GM12878 (cell line): ENCODE data around the gene CDC42BPB. TPM values are rescaled to one million over a fixed set of nuclear protein-coding genes. Genes with fewer than 3 reads are reported as not detected.
A peak's percentile ranks its signal among the peaks of the same experiment; 100 is the strongest.

Source experiments
- ATAC-seq: fragments of 200-7000 bp; cut with Tn5 transposase; 3 replicates; pipeline ENCODE4 v1.9.1; 2020; ENCODE audit warnings: mild to moderate bottlenecking, moderate library complexity
- BruUV-seq: library from RNA; stranded (reverse); fragments of 400-500 nt; replicated peaks from 2 replicates; lab custom pipeline; 2021; lab: Mats Ljungman, UMichigan
- CTCF ChIA-PET: fragments of 300-600 bp; sonication (Branson Sonifier 250); formaldehyde crosslinking; extraction: SDS; loops from one replicate; lab custom pipeline; 2021; ENCODE audit warnings: inconsistent platforms; lab: Yijun Ruan, JAX
- POLR2A ChIA-PET: fragments of 350-600 bp; formaldehyde crosslinking; extraction: SDS; loops from one replicate; lab custom pipeline; 2021; ENCODE audit warnings: inconsistent platforms; lab: Charles Lee
- RAD21 ChIA-PET: fragments of 300-600 bp; sonication (Branson Sonifier 250); formaldehyde crosslinking; loops from one replicate; lab custom pipeline; 2023; ENCODE audit warnings: antibody characterized with exemption; ENCODE audit not compliant: unreplicated experiment; lab: Charles Lee
- SMC1A ChIA-PET: fragments of 300-600 bp; sonication (Branson Sonifier 250); formaldehyde crosslinking; loops from one replicate; lab custom pipeline; 2023; ENCODE audit not compliant: unreplicated experiment, uncharacterized antibody; lab: Charles Lee
- DNase-seq: peaks from one replicate; pipeline ENCODE4 v3.0.0-alpha.2; 2011; ENCODE audit warnings: low read depth, low spot score
- FAIRE-seq: peaks from 3 replicates; lab custom pipeline; 2011; peaks lifted over from hg19 to GRCh38; lab: Jason Lieb, UNC
- H2AFZ ChIP-seq: 2 replicates; pipeline ENCODE4 v1.6.0; 2011; ENCODE audit warnings: low read depth, low read length, control low read depth; ENCODE audit not compliant: control insufficient read depth
- H3K27ac ChIP-seq: 2 replicates; pipeline ENCODE4 v1.5.1; 2011; ENCODE audit warnings: control low read depth; ENCODE audit not compliant: control insufficient read depth, insufficient read depth
- H3K27me3 ChIP-seq, 2 experiments: replicated peaks in 1 of 2; 2 replicates each; pipeline versions ENCODE4 v1.6.0 to v1.6.1; 2011; ENCODE audit warnings: low read length in 1 of 2; ENCODE audit not compliant: control insufficient read depth in 2 of 2, insufficient read depth in 2 of 2
- H3K36me3 ChIP-seq, 2 experiments: 2 replicates each; pipeline ENCODE4 v1.5.1; 2011; ENCODE audit warnings: low read length in 1 of 2; ENCODE audit not compliant: control insufficient read depth in 2 of 2, insufficient read depth in 2 of 2
- H3K4me1 ChIP-seq: 2 replicates; pipeline ENCODE4 v1.6.1; 2011; ENCODE audit warnings: mild to moderate bottlenecking, low read length, moderate library complexity, mixed read lengths; ENCODE audit not compliant: control insufficient read depth, insufficient read depth
- H3K4me2 ChIP-seq: 2 replicates; pipeline ENCODE4 v1.6.0; 2011; ENCODE audit warnings: control low read depth; ENCODE audit not compliant: control insufficient read depth, insufficient read depth
- H3K4me3 ChIP-seq: fragments of 200-600 bp; sonication (generic); 2 replicates; pipeline ENCODE4 v1.5.1; 2016
- H3K79me2 ChIP-seq: 2 replicates; pipeline ENCODE4 v1.6.0; 2011; ENCODE audit warnings: low read length; ENCODE audit not compliant: control insufficient read depth, insufficient read depth
- H3K9ac ChIP-seq: 2 replicates; pipeline ENCODE4 v1.8.0; 2011; ENCODE audit warnings: low read length, control low read depth, mixed read lengths; ENCODE audit not compliant: control insufficient read depth, insufficient read depth
- H3K9me3 ChIP-seq: replicated peaks from 3 replicates; pipeline ENCODE4 v1.5.1; 2011; ENCODE audit warnings: mild to moderate bottlenecking, low read length; ENCODE audit not compliant: control insufficient read depth, insufficient read depth
- H4K20me1 ChIP-seq: 2 replicates; pipeline ENCODE4 v1.6.0; 2011; ENCODE audit not compliant: control insufficient read depth, insufficient read depth
- JUNB ChIP-seq: IDR thresholded peaks from 2 replicates; pipeline ENCODE4 v1.6.1; 2016; ENCODE audit warnings: antibody characterized with exemption, mild to moderate bottlenecking
- NR2F1 ChIP-seq: fragments of 450-650 bp; conservative IDR thresholded peaks from 2 replicates; pipeline ENCODE4 v1.6.1; 2017; ENCODE audit warnings: mild to moderate bottlenecking
- RAD51 ChIP-seq: fragments of 450-650 bp; IDR thresholded peaks from 2 replicates; pipeline ENCODE4 v1.6.1; 2016; ENCODE audit warnings: moderate library complexity, mild to moderate bottlenecking, inconsistent platforms
- WGBS: methylation state at CpG from one replicate; pipeline ENCODE4 v1.1.6; 2016; ENCODE audit warnings: low lambda C conversion rate; ENCODE audit not compliant: insufficient replicate concordance, insufficient coverage; ENCODE audit errors: missing lambda C conversion rate; 5-methylcytosine and 5-hydroxymethylcytosine counted together
- in situ Hi-C: fragments of 300-500 bp; cut with MboI; formaldehyde crosslinking; loops from 9 replicates; pipeline ENCODE4 v1.14.3; 2018; ENCODE audit warnings: mixed read lengths
- intact Hi-C: fragments of 100-400 bp; cut with micrococcal nuclease; formaldehyde crosslinking; loops from one replicate; pipeline ENCODE4 v1.14.2; 2022; ENCODE audit not compliant: unreplicated experiment
- polyA plus RNA-seq, 11 experiments: library from polyadenylated mRNA; depleted of rRNA in 4 of 11; unstranded in 6 of 11; stranded (reverse) in 5 of 11; fragments of >200 nt; fragmentation: Nextera tagmentation in 4 of 11; fragmentation: Illumina TruSeq in 1 of 11; extraction: Ambion mirVana in 4 of 11; extraction: Trizol in 1 of 11; gene quantifications; 1 replicate in 1 of 11; 2 replicates in 10 of 11; pipeline versions ENCODE4 v1.2.1 to v1.2.3, GENCODE V29; 2011 to 2016; ENCODE audit warnings: inconsistent platforms in 2 of 11, missing spikeins in 2 of 11, low read depth in 1 of 11
- total RNA-seq, 4 experiments: library from RNA; depleted of rRNA in 3 of 4; stranded (reverse); fragments of >200 nt in 3 of 4; fragmentation: Illumina TruSeq in 1 of 4; extraction: Trizol in 1 of 4; gene quantifications; 2 replicates each; pipeline versions ENCODE4 v1.2.1 to v1.2.3, GENCODE V29; 2013 to 2021
- TF ChIP-seq, protein P1 (sequence below): fragments of 450-650 bp; IDR thresholded peaks from 2 replicates; pipeline ENCODE4 v1.6.1; 2017; ENCODE audit warnings: mild to moderate bottlenecking

CDC42BPB gene
- total and polyA plus RNA-seq, 10 of the 15 experiments (the other 5 are each of a cell fraction or from before 2014, with no cell fraction given), result 0.42 to 22.1 (median 13.3) TPM

DNA sequence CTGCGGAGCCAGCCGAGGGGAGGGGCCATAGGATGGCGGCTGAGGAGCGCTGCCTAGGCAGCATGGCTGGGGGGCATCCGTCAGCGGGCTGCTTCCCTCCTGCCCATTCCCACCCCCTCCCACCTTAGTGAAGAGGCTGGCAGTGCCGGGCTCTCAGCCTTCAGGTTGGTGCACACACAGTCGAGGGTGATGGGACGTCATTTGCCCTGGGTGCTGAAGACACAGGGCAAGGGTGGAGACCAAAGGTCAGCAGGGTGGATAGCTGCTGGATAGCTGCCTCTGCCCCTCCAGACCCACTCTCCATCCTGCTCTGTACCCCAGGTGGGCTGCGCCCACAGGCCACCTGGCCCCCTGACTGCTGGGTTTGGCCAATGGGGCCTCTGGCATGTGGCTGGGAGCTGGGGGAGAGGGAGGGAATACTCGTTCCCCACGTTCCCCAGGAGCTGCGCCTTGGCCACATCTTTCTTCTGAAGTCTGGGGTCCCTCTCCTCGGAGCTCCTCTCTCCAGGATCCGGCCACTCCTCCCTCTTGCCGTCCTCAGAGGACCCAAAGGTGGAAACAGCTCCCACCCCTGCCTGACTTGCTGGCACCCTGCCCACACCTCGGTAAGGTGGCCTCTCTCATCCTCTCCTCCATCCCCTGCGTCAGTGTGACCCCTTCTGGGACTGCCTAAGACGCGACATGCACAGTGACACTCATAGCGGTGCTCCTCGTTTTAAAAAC, 11.2 kb upstream of the CDC42BPB start:
- ChIA-PET SMC1A (interaction anchor here (1.2 to 1.3 kb wide), 2 partner anchors 374 kb away, joined by 3 read pairs; no protein-coding TSS in a partner anchor), RAD21 (no interaction called here), CTCF (interaction anchor here (1.5 kb wide), 1 partner anchor 115 kb away, joined by 5 read pairs; no protein-coding TSS in a partner anchor), POLR2A (no interaction called here)
- TF ChIP-seq RAD51, result no peak
- no peak for TF ChIP-seq JUNB
- TF ChIP-seq, protein P1, sequence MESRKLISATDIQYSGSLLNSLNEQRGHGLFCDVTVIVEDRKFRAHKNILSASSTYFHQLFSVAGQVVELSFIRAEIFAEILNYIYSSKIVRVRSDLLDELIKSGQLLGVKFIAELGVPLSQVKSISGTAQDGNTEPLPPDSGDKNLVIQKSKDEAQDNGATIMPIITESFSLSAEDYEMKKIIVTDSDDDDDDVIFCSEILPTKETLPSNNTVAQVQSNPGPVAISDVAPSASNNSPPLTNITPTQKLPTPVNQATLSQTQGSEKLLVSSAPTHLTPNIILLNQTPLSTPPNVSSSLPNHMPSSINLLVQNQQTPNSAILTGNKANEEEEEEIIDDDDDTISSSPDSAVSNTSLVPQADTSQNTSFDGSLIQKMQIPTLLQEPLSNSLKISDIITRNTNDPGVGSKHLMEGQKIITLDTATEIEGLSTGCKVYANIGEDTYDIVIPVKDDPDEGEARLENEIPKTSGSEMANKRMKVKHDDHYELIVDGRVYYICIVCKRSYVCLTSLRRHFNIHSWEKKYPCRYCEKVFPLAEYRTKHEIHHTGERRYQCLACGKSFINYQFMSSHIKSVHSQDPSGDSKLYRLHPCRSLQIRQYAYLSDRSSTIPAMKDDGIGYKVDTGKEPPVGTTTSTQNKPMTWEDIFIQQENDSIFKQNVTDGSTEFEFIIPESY, result peak; percentile 82; the same call in 1 of the 2 replicates
- TF ChIP-seq NR2F1, result no peak
- Histone ChIP-seq H2AFZ (no peak overlapping the region), H3K79me2 (no peaks in the 10 kb centered on the region), H4K20me1 (no peaks in the 10 kb centered on the region), H3K4me3 (no peak overlapping the region), H3K4me1 (no peaks in the 10 kb centered on the region), H3K27me3 (no peaks in the 10 kb centered on the region; a peak in 1 of 4 replicates), H3K9ac (no peak overlapping the region), H3K27ac (no peak overlapping the region), H3K4me2 (no peak overlapping the region), H3K9me3 (no peaks in the 10 kb centered on the region), H3K36me3 (no peaks in the 10 kb centered on the region)
- 20% methylated on average over 18 of the region's 22 CpGs for WGBS
- FAIRE-seq (no peak), ATAC-seq (no peak), DNase-seq (no peak)
- intact Hi-C loops, result no loop called here
- BruUV-seq, result no TSS peak
- in situ Hi-C loops, result no loop called here
